SK-N-SH treated with all-trans-retinoic acid at 6 μM for 48 hours (cell line): ENCODE measurements around the gene MAGOHB.

ENCODE experiments used
- ATAC-seq: fragments of 200-7000 bp; cut with Tn5 transposase; 3 replicates; pipeline ENCODE4 v1.9.1; 2020; ENCODE audit warnings: mild to moderate bottlenecking, moderate library complexity
- BACH2 ChIP-seq: fragments of 250-450 bp; sonication (Bioruptor Pico); IDR thresholded peaks from 2 replicates; pipeline ENCODE4 v1.9.0; 2021; ENCODE audit warnings: mild to moderate bottlenecking, borderline replicate concordance
- CSDC2 ChIP-seq: fragments of 250-450 bp; sonication (Bioruptor Pico); IDR thresholded peaks from 2 replicates; pipeline ENCODE4 v1.5.0; 2020; ENCODE audit warnings: mild to moderate bottlenecking, moderate library complexity
- ESRRG ChIP-seq: fragments of 250-450 bp; sonication (Bioruptor Pico); IDR thresholded peaks from 2 replicates; pipeline ENCODE4 v1.6.1; 2021; ENCODE audit warnings: mild to moderate bottlenecking
- GLIS3 ChIP-seq: fragments of 250-450 bp; sonication (Bioruptor Pico); IDR thresholded peaks from 2 replicates; pipeline ENCODE4 v1.5.0; 2020; ENCODE audit warnings: mild to moderate bottlenecking, moderate library complexity
- ISL1 ChIP-seq: fragments of 250-450 bp; sonication (Bioruptor Pico); IDR thresholded peaks from 2 replicates; pipeline ENCODE4 v2.1.2; 2022; ENCODE audit warnings: mild to moderate bottlenecking, moderate library complexity
- OSR1 ChIP-seq: fragments of 250-450 bp; sonication (Bioruptor Pico); IDR thresholded peaks from 2 replicates; pipeline ENCODE4 v1.8.0; 2022; ENCODE audit warnings: moderate library complexity, mild to moderate bottlenecking, inconsistent platforms
- PPARA ChIP-seq: fragments of 250-450 bp; sonication (Bioruptor Pico); IDR thresholded peaks from 2 replicates; pipeline ENCODE4 v1.5.0; 2020; ENCODE audit warnings: mild to moderate bottlenecking, borderline replicate concordance
- SNAI2 ChIP-seq: fragments of 250-450 bp; sonication (Bioruptor Pico); IDR thresholded peaks from 2 replicates; pipeline ENCODE4 v1.5.0; 2020; ENCODE audit warnings: mild to moderate bottlenecking, moderate library complexity
- TCF4 ChIP-seq: fragments of 250-450 bp; sonication (Bioruptor Pico); IDR thresholded peaks from 2 replicates; pipeline ENCODE4 v1.8.0; 2021; ENCODE audit warnings: mild to moderate bottlenecking, moderate library complexity, borderline replicate concordance
- TOX ChIP-seq: fragments of 250-450 bp; sonication (Bioruptor Pico); IDR thresholded peaks from 2 replicates; pipeline ENCODE4 v1.8.0; 2021; ENCODE audit warnings: mild to moderate bottlenecking, moderate library complexity, borderline replicate concordance
- ZFP3 ChIP-seq: fragments of 250-450 bp; sonication (Bioruptor Pico); IDR thresholded peaks from 2 replicates; pipeline ENCODE4 v1.5.0; 2020; ENCODE audit warnings: mild to moderate bottlenecking, moderate library complexity
- ZFP30 ChIP-seq: fragments of 450-650 bp; formaldehyde crosslinking; IDR thresholded peaks from 2 replicates; pipeline ENCODE4 v1.5.0; 2022; ENCODE audit warnings: mild to moderate bottlenecking, moderate library complexity
- ZNF565 ChIP-seq: fragments of 450-650 bp; formaldehyde crosslinking; conservative IDR thresholded peaks from 2 replicates; pipeline ENCODE4 v1.5.0; 2020; ENCODE audit warnings: low read depth, mild to moderate bottlenecking, moderate library complexity
- ZNF70 ChIP-seq: fragments of 450-650 bp; formaldehyde crosslinking; IDR thresholded peaks from 2 replicates; pipeline ENCODE4 v1.5.0; 2020; ENCODE audit warnings: mild to moderate bottlenecking, moderate library complexity
- ZNF8 ChIP-seq: fragments of 450-650 bp; formaldehyde crosslinking; IDR thresholded peaks from 2 replicates; pipeline ENCODE4 v1.5.0; 2020; ENCODE audit warnings: mild to moderate bottlenecking, moderate library complexity
- TF ChIP-seq, protein P1 (sequence below): fragments of 250-450 bp; sonication (Bioruptor Pico); IDR thresholded peaks from 2 replicates; pipeline ENCODE4 v1.8.0; 2021; ENCODE audit warnings: low read depth, mild to moderate bottlenecking, moderate library complexity, borderline replicate concordance
- TF ChIP-seq, protein P2 (sequence below): fragments of 250-450 bp; sonication (Bioruptor Pico); IDR thresholded peaks from 2 replicates; pipeline ENCODE4 v1.5.1; 2021; ENCODE audit warnings: mild to moderate bottlenecking, moderate library complexity
- TF ChIP-seq, protein P3 (sequence below): fragments of 250-450 bp; sonication (Bioruptor Pico); IDR thresholded peaks from 2 replicates; pipeline ENCODE4 v1.8.0; 2020; ENCODE audit warnings: mild to moderate bottlenecking, moderate library complexity, borderline replicate concordance
- TF ChIP-seq, protein P4 (sequence below): fragments of 250-450 bp; sonication (Bioruptor Pico); IDR thresholded peaks from 2 replicates; pipeline ENCODE4 v1.5.0; 2020; ENCODE audit warnings: mild to moderate bottlenecking, moderate library complexity
- TF ChIP-seq, protein P5 (sequence below): fragments of 250-450 bp; sonication (Bioruptor Pico); IDR thresholded peaks from 2 replicates; pipeline ENCODE4 v1.5.1; 2020; ENCODE audit warnings: low read depth, mild to moderate bottlenecking, moderate library complexity

MAGOHB gene

DNA sequence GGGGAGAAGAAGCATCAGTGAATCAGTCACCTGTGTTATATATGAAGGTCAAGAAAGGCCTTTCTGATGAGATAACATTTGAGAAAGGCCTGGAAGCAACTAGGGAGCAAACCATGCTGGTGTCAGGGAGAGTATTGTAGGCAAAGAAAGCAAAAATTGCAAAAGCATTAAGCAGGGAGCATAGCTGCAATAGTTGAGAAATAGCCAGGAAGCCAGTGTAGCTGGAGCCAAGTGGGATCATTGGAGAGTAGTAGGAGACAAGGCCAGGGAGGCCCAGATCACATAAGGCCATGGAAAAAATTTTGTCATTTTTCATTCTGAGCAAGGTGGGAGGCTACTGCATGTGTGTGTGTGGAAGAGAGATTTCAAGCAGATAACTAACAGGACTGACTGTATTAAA is 18.8 kb upstream of the MAGOHB start (continued):
- TF ChIP-seq, protein P1, sequence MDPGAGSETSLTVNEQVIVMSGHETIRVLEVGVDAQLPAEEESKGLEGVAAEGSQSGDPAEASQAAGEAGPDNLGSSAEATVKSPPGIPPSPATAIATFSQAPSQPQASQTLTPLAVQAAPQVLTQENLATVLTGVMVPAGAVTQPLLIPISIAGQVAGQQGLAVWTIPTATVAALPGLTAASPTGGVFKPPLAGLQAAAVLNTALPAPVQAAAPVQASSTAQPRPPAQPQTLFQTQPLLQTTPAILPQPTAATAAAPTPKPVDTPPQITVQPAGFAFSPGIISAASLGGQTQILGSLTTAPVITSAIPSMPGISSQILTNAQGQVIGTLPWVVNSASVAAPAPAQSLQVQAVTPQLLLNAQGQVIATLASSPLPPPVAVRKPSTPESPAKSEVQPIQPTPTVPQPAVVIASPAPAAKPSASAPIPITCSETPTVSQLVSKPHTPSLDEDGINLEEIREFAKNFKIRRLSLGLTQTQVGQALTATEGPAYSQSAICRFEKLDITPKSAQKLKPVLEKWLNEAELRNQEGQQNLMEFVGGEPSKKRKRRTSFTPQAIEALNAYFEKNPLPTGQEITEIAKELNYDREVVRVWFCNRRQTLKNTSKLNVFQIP, result no peak
- no peak for TF ChIP-seq ZNF70 (CRISPR knock-in tag)
- TF ChIP-seq TOX (CRISPR knock-in tag), result no peak

DNA sequence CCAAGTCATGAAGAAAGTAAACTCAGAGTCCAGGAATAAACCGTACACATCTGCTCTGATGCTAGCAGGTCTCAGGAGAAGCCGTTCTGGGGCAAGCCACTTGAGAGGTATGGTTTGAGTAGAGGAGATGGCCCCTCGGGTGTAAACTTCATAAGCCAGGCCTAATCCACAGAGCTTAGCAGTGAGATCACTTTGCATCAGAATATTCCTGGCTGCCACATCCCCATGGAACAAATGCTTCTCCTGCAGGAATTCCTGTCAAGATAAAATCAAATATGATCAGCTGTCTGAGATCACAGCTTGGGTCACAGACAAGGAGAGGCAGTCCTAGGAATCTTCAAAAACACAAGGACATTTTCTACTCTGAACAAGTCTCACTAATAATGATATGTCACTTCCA is 11.2 kb upstream of the MAGOHB start:
- ATAC-seq, result no peak
- TF ChIP-seq CSDC2 (CRISPR knock-in tag) (no peak), ZNF565 (CRISPR knock-in tag) (no peak), ESRRG (CRISPR knock-in tag) (no peak)

DNA sequence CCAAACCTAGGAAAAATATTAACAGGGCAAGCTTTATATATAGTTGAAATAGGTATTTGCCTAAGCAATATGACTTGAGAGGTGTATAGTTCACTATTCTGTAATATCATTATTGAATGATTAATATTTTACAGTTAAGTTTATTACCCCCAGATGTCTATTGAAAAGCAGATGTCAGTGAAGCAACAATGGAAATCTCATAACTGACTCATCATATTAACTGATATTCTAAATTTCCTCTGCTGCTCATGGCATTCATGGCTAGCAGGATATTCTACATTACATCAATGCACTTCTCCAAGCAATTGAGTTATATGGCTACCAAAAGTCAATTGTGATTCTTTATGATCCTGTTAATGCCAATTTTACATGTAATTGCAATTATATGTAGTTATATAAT is 9.7 kb upstream of the MAGOHB start:
- no peak for ATAC-seq
- TF ChIP-seq SNAI2 (no peak), ZFP30 (no peak), PPARA (CRISPR knock-in tag) (no peak), OSR1 (no peak), ISL1 (CRISPR knock-in tag) (no peak)
- TF ChIP-seq, protein P1, result no peak
- TF ChIP-seq, protein P2, sequence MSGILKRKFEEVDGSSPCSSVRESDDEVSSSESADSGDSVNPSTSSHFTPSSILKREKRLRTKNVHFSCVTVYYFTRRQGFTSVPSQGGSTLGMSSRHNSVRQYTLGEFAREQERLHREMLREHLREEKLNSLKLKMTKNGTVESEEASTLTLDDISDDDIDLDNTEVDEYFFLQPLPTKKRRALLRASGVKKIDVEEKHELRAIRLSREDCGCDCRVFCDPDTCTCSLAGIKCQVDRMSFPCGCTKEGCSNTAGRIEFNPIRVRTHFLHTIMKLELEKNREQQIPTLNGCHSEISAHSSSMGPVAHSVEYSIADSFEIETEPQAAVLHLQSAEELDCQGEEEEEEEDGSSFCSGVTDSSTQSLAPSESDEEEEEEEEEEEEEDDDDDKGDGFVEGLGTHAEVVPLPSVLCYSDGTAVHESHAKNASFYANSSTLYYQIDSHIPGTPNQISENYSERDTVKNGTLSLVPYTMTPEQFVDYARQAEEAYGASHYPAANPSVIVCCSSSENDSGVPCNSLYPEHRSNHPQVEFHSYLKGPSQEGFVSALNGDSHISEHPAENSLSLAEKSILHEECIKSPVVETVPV (CRISPR knock-in tag), result no peak
- TF ChIP-seq, protein P3, sequence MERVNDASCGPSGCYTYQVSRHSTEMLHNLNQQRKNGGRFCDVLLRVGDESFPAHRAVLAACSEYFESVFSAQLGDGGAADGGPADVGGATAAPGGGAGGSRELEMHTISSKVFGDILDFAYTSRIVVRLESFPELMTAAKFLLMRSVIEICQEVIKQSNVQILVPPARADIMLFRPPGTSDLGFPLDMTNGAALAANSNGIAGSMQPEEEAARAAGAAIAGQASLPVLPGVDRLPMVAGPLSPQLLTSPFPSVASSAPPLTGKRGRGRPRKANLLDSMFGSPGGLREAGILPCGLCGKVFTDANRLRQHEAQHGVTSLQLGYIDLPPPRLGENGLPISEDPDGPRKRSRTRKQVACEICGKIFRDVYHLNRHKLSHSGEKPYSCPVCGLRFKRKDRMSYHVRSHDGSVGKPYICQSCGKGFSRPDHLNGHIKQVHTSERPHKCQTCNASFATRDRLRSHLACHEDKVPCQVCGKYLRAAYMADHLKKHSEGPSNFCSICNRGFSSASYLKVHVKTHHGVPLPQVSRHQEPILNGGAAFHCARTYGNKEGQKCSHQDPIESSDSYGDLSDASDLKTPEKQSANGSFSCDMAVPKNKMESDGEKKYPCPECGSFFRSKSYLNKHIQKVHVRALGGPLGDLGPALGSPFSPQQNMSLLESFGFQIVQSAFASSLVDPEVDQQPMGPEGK, result no peak
- TF ChIP-seq, all 23 proteins: peak for 0

DNA sequence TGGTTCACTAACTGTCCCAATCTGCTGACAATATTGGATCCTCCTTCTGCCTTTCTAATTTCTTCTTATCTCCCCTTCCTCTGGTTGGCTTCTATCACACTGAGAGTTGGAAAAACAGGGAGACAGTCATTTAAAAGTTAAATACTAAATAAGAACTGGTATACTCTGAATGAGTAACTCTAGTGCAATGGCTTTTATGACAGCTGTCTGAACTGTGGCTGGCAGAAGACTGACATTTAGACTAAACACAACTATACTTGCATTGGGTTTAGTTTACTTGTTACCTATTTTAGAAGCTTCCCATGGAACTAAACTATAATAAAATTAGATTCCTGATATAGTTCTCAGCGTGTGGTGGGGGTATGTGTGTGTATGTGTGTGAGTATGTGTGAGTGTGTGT is 7.9 kb upstream of the MAGOHB start:
- TF ChIP-seq TCF4 (CRISPR knock-in tag) (no peak), ZFP3 (CRISPR knock-in tag) (no peak), BACH2 (CRISPR knock-in tag) (no peak), ZNF8 (CRISPR knock-in tag) (no peak), CSDC2 (CRISPR knock-in tag) (no peak), ZNF70 (CRISPR knock-in tag) (no peak), GLIS3 (CRISPR knock-in tag) (no peak), OSR1 (no peak), PPARA (CRISPR knock-in tag) (no peak), ESRRG (CRISPR knock-in tag) (no peak), ZNF565 (CRISPR knock-in tag) (no peak)
- TF ChIP-seq, protein P2 (CRISPR knock-in tag), result no peak
- TF ChIP-seq, protein P4, sequence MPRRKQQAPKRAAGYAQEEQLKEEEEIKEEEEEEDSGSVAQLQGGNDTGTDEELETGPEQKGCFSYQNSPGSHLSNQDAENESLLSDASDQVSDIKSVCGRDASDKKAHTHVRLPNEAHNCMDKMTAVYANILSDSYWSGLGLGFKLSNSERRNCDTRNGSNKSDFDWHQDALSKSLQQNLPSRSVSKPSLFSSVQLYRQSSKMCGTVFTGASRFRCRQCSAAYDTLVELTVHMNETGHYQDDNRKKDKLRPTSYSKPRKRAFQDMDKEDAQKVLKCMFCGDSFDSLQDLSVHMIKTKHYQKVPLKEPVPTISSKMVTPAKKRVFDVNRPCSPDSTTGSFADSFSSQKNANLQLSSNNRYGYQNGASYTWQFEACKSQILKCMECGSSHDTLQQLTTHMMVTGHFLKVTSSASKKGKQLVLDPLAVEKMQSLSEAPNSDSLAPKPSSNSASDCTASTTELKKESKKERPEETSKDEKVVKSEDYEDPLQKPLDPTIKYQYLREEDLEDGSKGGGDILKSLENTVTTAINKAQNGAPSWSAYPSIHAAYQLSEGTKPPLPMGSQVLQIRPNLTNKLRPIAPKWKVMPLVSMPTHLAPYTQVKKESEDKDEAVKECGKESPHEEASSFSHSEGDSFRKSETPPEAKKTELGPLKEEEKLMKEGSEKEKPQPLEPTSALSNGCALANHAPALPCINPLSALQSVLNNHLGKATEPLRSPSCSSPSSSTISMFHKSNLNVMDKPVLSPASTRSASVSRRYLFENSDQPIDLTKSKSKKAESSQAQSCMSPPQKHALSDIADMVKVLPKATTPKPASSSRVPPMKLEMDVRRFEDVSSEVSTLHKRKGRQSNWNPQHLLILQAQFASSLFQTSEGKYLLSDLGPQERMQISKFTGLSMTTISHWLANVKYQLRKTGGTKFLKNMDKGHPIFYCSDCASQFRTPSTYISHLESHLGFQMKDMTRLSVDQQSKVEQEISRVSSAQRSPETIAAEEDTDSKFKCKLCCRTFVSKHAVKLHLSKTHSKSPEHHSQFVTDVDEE, result no peak
- TF ChIP-seq, protein P5, sequence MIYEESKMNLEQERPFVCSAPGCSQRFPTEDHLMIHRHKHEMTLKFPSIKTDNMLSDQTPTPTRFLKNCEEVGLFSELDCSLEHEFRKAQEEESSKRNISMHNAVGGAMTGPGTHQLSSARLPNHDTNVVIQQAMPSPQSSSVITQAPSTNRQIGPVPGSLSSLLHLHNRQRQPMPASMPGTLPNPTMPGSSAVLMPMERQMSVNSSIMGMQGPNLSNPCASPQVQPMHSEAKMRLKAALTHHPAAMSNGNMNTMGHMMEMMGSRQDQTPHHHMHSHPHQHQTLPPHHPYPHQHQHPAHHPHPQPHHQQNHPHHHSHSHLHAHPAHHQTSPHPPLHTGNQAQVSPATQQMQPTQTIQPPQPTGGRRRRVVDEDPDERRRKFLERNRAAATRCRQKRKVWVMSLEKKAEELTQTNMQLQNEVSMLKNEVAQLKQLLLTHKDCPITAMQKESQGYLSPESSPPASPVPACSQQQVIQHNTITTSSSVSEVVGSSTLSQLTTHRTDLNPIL (CRISPR knock-in tag), result no peak
- TF ChIP-seq, protein P1, result no peak
- no peak for ATAC-seq
